ENCODE measurements around the gene IL25. TPM values are rescaled to one million over a fixed set of nuclear protein-coding genes. Genes with fewer than 3 reads are reported as not detected.

The IL25 gene
- total RNA-seq, 1 experiment from 2014 or later = not detected

GRCh38 chr14:23366426-23366921 is 6.1 kb upstream of the IL25 start:
- BruUV-seq (replicated peaks) = no TSS peak
- Histone ChIP-seq H3K27ac (no peak overlapping the region), H2AFZ (no peak overlapping the region), H3F3A (ENCODE audit: insufficient read depth, low read depth) (no peaks in the 10 kb centered on the region), H3K79me2 (ENCODE audit: low read depth) (no peaks in the 10 kb centered on the region), H3K4me1 (replicated peaks; ENCODE audit: insufficient read depth) (no peaks in the 10 kb centered on the region), H3K9me3 (ENCODE audit: insufficient read depth, low read depth) (no peaks in the 10 kb centered on the region), H3K9me2 (ENCODE audit: insufficient read depth) (no peaks in the 10 kb centered on the region), H3K4me2 (no peak overlapping the region), H4K20me1 (ENCODE audit: insufficient read depth) (no peaks in the 10 kb centered on the region), H3K4me3 (no peak overlapping the region), H3K36me3 (ENCODE audit: low read depth) (no peaks in the 10 kb centered on the region), H3K27me3 (ENCODE audit: insufficient read depth, low read depth) (peaks cover 49% of the 10 kb centered on the region)
- DNase-seq = no peak
- intact Hi-C loops (cut with micrococcal nuclease; ENCODE audit: unreplicated experiment) = no loop called here
- CTCF ChIA-PET = no interaction called here
- no peak for TF ChIP-seq EZH2 (IDR thresholded peaks at IDR 0.05; ENCODE audit: low read depth)
- TF ChIP-seq CTCF (conservative IDR thresholded peaks at IDR 0.05) = no peak
- POLR2A ChIA-PET (ENCODE audit: unreplicated experiment) = no interaction called here

GRCh38 chr14:23370221-23370620 is 2.4 kb upstream of the IL25 start:
- TF ChIP-seq CTCF (conservative IDR thresholded peaks at IDR 0.05) = no peak
- no peak overlapping the region for H3K4me2 ChIP-seq
- no peak for DNase-seq
- H3K36me3 ChIP-seq (ENCODE audit: low read depth) = no peaks in the 10 kb centered on the region
- no peaks in the 10 kb centered on the region for H3K79me2 ChIP-seq (ENCODE audit: low read depth)
- H3K27ac ChIP-seq = no peak overlapping the region
- H4K20me1 ChIP-seq (ENCODE audit: insufficient read depth) = no peaks in the 10 kb centered on the region
- BruUV-seq (replicated peaks) = no TSS peak
- H3K4me3 ChIP-seq = no peak overlapping the region
- no peaks in the 10 kb centered on the region for H3K9me2 ChIP-seq (ENCODE audit: insufficient read depth)
- peaks cover 33% of the 10 kb centered on the region for H3K27me3 ChIP-seq (ENCODE audit: insufficient read depth, low read depth)
- no peaks in the 10 kb centered on the region for H3K4me1 ChIP-seq (replicated peaks; ENCODE audit: insufficient read depth)
- H3K9me3 ChIP-seq (ENCODE audit: insufficient read depth, low read depth) = no peaks in the 10 kb centered on the region
- ChIA-PET CTCF (no interaction called here), POLR2A (ENCODE audit: unreplicated experiment) (interaction anchor here (0.6 kb wide), 1 partner anchor 13 kb away, joined by 7 read pairs; no protein-coding TSS in a partner anchor)
- no peaks in the 10 kb centered on the region for H3F3A ChIP-seq (ENCODE audit: insufficient read depth, low read depth)
- H2AFZ ChIP-seq = no peak overlapping the region
- intact Hi-C loops (cut with micrococcal nuclease; ENCODE audit: unreplicated experiment) = no loop called here

- H3K4me1 ChIP-seq (replicated peaks; ENCODE audit: insufficient read depth) = no peaks in the 10 kb centered on the region
- H3K27me3 ChIP-seq (ENCODE audit: insufficient read depth, low read depth) = peaks cover 45% of the 10 kb centered on the region
- TF ChIP-seq EZH2 (IDR thresholded peaks at IDR 0.05; ENCODE audit: low read depth) (no peak), CTCF (conservative IDR thresholded peaks at IDR 0.05) (no peak)
- H3K27ac ChIP-seq = no peak overlapping the region
- no TSS peak for BruUV-seq (replicated peaks)
- DNase-seq = no peak
- CTCF ChIA-PET = no interaction called here
- H3K36me3 ChIP-seq (ENCODE audit: low read depth) = no peaks in the 10 kb centered on the region
- intact Hi-C loops (cut with micrococcal nuclease; ENCODE audit: unreplicated experiment) = no loop called here
- H4K20me1 ChIP-seq (ENCODE audit: insufficient read depth) = no peaks in the 10 kb centered on the region
- no peaks in the 10 kb centered on the region for H3K9me3 ChIP-seq (ENCODE audit: insufficient read depth, low read depth)
- no peaks in the 10 kb centered on the region for H3F3A ChIP-seq (ENCODE audit: insufficient read depth, low read depth)
- no peak overlapping the region for H3K4me3 ChIP-seq
- POLR2A ChIA-PET (ENCODE audit: unreplicated experiment) = no interaction called here
- no peaks in the 10 kb centered on the region for H3K9me2 ChIP-seq (ENCODE audit: insufficient read depth)
- H3K4me2 ChIP-seq = no peak overlapping the region
- no peaks in the 10 kb centered on the region for H3K79me2 ChIP-seq (ENCODE audit: low read depth)
- H2AFZ ChIP-seq = no peak overlapping the region
Observed at GRCh38 chr14:23371865-23372264, 744 bp upstream of the IL25 start.
